Measurements from ENCODE around the gene DCST2.

Gene DCST2

GRCh38 chr1:155044365-155044764, 10.8 kb upstream of the DCST2 start:
- Histone ChIP-seq H3K27me3 (ENCODE audit: control insufficient read depth, insufficient read depth, low read length) (no peaks in the 10 kb centered on the region; the same call in 1 of the 2 replicates), H3K27ac (ENCODE audit: low read depth, low read length) (no peak overlapping the region), H3K4me1 (ENCODE audit: control insufficient read depth, insufficient read depth, low read length) (peaks cover 18% of the 10 kb centered on the region; the same call in 1 of the 2 replicates), H3K9me3 (ENCODE audit: control insufficient read depth, insufficient read depth, low read depth, low read length) (no peaks in the 10 kb centered on the region), H3K36me3 (ENCODE audit: control insufficient read depth, insufficient read depth, low read length) (no peaks in the 10 kb centered on the region), H3K4me3 (ENCODE audit: low read depth, low read length) (no peak overlapping the region), H3K9ac (ENCODE audit: low read length) (no peak overlapping the region)

DNA sequence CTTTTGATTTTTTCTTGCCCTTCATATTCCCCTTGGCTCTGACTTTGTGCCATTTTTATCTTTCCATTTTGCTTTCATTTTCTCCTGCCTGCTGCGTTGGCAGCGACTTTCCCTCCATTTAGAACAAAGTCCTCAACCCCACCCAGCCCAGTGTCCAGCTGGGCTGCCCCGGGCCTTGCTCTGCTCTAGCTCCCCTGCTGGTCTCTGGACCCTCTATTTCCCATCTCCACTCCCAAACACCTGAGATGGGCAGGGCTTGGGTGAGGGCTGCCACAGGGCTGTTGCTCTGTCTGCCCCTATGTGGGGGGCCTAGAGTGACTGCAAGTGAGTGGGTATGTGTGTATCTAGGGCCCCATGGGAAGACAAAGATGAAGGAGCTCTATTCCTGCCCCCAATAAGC, 10.2 kb upstream of the DCST2 start:
- Histone ChIP-seq H3K27me3 (ENCODE audit: control insufficient read depth, insufficient read depth, low read length) (no peaks in the 10 kb centered on the region; the same call in 1 of the 2 replicates), H3K36me3 (ENCODE audit: control insufficient read depth, insufficient read depth, low read length) (no peaks in the 10 kb centered on the region), H3K4me3 (ENCODE audit: low read depth, low read length) (no peak overlapping the region), H3K27ac (ENCODE audit: low read depth, low read length) (no peak overlapping the region), H3K9ac (ENCODE audit: low read length) (no peak overlapping the region), H3K4me1 (ENCODE audit: control insufficient read depth, insufficient read depth, low read length) (peaks cover 18% of the 10 kb centered on the region; the same call in 1 of the 2 replicates), H3K9me3 (ENCODE audit: control insufficient read depth, insufficient read depth, low read depth, low read length) (no peaks in the 10 kb centered on the region)

DNA sequence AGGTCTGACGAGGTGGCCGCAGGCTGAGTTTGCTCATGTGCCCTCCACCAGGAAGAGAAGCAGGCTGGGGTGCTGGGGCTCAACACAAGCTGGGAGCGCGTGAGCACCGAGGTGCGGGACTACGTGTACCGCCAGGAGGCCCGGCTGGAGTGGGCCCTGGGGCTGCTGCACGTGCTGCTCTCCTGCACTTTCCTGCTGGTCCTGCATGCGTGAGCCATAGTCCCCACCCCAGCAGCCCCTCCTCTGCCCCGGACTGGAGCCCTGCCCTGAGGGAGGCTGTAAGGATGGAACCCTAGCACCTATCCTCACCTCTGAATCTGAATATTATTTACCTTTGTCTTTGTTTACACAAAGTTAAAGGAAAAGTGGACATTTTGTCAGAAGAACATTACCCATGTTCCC, 9.7 kb upstream of the DCST2 start:
- Histone ChIP-seq H3K9me3 (ENCODE audit: control insufficient read depth, insufficient read depth, low read depth, low read length) (no peaks in the 10 kb centered on the region), H3K27me3 (ENCODE audit: control insufficient read depth, insufficient read depth, low read length) (no peaks in the 10 kb centered on the region; the same call in 1 of the 2 replicates), H3K36me3 (ENCODE audit: control insufficient read depth, insufficient read depth, low read length) (no peaks in the 10 kb centered on the region), H3K4me3 (ENCODE audit: low read depth, low read length) (no peak overlapping the region), H3K9ac (ENCODE audit: low read length) (no peak overlapping the region), H3K4me1 (ENCODE audit: control insufficient read depth, insufficient read depth, low read length) (peaks cover 17% of the 10 kb centered on the region; the same call in 1 of the 2 replicates), H3K27ac (ENCODE audit: low read depth, low read length) (no peak overlapping the region)

- Histone ChIP-seq H3K9me3 (ENCODE audit: control insufficient read depth, insufficient read depth, low read depth, low read length) (no peaks in the 10 kb centered on the region), H3K4me1 (ENCODE audit: control insufficient read depth, insufficient read depth, low read length) (peaks cover 16% of the 10 kb centered on the region; the same call in 1 of the 2 replicates), H3K36me3 (ENCODE audit: control insufficient read depth, insufficient read depth, low read length) (no peaks in the 10 kb centered on the region), H3K4me3 (ENCODE audit: low read depth, low read length) (no peak overlapping the region), H3K9ac (ENCODE audit: low read length) (no peak overlapping the region), H3K27ac (ENCODE audit: low read depth, low read length) (no peak overlapping the region), H3K27me3 (ENCODE audit: control insufficient read depth, insufficient read depth, low read length) (no peaks in the 10 kb centered on the region; the same call in 1 of the 2 replicates)
Measured at GRCh38 chr1:155042789-155043188, 9.2 kb upstream of the DCST2 start.

DNA sequence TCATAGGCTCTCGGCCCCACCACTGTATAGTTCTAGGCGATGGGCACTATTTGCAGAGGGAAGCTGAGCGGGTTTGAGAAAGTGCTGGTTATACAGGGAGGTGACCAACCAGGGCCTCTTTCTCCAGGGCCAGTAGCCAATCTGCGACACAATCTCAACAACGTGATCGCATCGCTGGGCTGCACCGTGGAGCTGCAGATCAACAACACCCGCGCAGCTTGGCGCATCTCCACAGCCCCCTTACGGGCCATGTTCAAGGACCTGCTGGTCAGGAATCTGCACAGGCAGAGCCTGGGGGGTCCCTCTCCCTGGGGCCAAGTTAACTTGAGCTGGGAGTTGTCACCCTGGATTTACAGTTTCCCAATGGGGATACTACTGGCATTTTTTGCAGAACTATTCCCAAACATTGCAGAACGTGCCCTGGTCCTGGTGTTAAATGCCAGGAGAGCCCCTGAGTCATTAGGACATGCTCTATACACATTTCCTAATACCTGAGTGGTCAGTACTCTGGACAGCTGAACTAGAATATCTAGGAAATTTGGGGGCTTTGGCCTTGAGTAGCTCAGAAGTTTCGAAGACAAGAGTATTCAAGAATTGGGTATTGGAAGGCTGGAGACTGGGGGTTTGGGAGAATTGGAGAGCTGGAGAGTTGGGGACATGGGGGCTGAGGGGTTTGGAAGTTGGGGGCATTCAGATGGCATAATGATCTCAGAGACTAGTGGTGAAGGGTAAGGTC, 6.9 kb upstream of the DCST2 start:
- Histone ChIP-seq H3K9me3 (ENCODE audit: control insufficient read depth, insufficient read depth, low read depth, low read length) (no peaks in the 10 kb centered on the region), H3K4me1 (ENCODE audit: control insufficient read depth, insufficient read depth, low read length) (peaks cover 9% of the 10 kb centered on the region; the same call in 1 of the 2 replicates)

DNA sequence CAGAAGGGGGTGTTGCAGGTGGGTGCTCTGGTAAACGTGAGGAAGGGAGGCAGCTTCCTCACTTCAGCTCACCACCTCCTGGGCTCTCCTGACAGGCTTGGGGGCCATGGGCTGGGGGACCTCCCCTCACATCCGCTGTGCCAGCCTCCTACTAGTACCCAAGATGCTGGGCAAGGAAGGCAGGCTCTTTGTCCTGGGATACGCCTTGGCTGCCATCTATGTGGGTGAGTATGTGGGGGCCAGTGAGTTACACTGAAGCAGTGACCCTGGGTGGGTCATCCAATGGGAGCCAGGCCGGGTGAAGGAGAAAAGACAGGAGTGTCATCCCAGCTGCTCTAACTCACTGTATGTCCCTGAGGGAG, 5.7 kb upstream of the DCST2 start:
- H3K9me3 ChIP-seq (ENCODE audit: control insufficient read depth, insufficient read depth, low read depth, low read length), result no peaks in the 10 kb centered on the region

More for the DNA sequence above, 6.9 kb upstream of the DCST2 start:
- Histone ChIP-seq H3K4me3 (ENCODE audit: low read depth, low read length) (no peak overlapping the region), H3K36me3 (ENCODE audit: control insufficient read depth, insufficient read depth, low read length) (no peaks in the 10 kb centered on the region), H3K27ac (ENCODE audit: low read depth, low read length) (no peak overlapping the region), H3K27me3 (ENCODE audit: control insufficient read depth, insufficient read depth, low read length) (no peaks in the 10 kb centered on the region; the same call in 1 of the 2 replicates), H3K9ac (ENCODE audit: low read length) (no peak overlapping the region)

GRCh38 chr1:155038602-155039307, 5.2 kb upstream of the DCST2 start:
- Histone ChIP-seq H3K27ac (ENCODE audit: low read depth, low read length) (no peak overlapping the region), H3K27me3 (ENCODE audit: control insufficient read depth, insufficient read depth, low read length) (no peaks in the 10 kb centered on the region; the same call in 1 of the 2 replicates), H3K36me3 (ENCODE audit: control insufficient read depth, insufficient read depth, low read length) (no peaks in the 10 kb centered on the region), H3K4me1 (ENCODE audit: control insufficient read depth, insufficient read depth, low read length) (peaks cover 4% of the 10 kb centered on the region; the same call in 1 of the 2 replicates), H3K9ac (ENCODE audit: low read length) (no peak overlapping the region), H3K4me3 (ENCODE audit: low read depth, low read length) (no peak overlapping the region), H3K9me3 (ENCODE audit: control insufficient read depth, insufficient read depth, low read depth, low read length) (no peaks in the 10 kb centered on the region)

More for the DNA sequence above, 5.7 kb upstream of the DCST2 start:
- Histone ChIP-seq H3K27me3 (ENCODE audit: control insufficient read depth, insufficient read depth, low read length) (no peaks in the 10 kb centered on the region; the same call in 1 of the 2 replicates), H3K27ac (ENCODE audit: low read depth, low read length) (no peak overlapping the region), H3K4me1 (ENCODE audit: control insufficient read depth, insufficient read depth, low read length) (peaks cover 4% of the 10 kb centered on the region; the same call in 1 of the 2 replicates), H3K36me3 (ENCODE audit: control insufficient read depth, insufficient read depth, low read length) (no peaks in the 10 kb centered on the region), H3K4me3 (ENCODE audit: low read depth, low read length) (no peak overlapping the region), H3K9ac (ENCODE audit: low read length) (no peak overlapping the region)

- Histone ChIP-seq H3K9ac (ENCODE audit: low read length) (no peak overlapping the region), H3K36me3 (ENCODE audit: control insufficient read depth, insufficient read depth, low read length) (no peaks in the 10 kb centered on the region), H3K4me3 (ENCODE audit: low read depth, low read length) (no peak overlapping the region), H3K9me3 (ENCODE audit: control insufficient read depth, insufficient read depth, low read depth, low read length) (no peaks in the 10 kb centered on the region), H3K27me3 (ENCODE audit: control insufficient read depth, insufficient read depth, low read length) (no peaks in the 10 kb centered on the region; the same call in 1 of the 2 replicates), H3K27ac (ENCODE audit: low read depth, low read length) (no peak overlapping the region), H3K4me1 (ENCODE audit: control insufficient read depth, insufficient read depth, low read length) (peaks cover 4% of the 10 kb centered on the region; the same call in 1 of the 2 replicates)
Measured at GRCh38 chr1:155037851-155038441, 4.4 kb upstream of the DCST2 start.

DNA sequence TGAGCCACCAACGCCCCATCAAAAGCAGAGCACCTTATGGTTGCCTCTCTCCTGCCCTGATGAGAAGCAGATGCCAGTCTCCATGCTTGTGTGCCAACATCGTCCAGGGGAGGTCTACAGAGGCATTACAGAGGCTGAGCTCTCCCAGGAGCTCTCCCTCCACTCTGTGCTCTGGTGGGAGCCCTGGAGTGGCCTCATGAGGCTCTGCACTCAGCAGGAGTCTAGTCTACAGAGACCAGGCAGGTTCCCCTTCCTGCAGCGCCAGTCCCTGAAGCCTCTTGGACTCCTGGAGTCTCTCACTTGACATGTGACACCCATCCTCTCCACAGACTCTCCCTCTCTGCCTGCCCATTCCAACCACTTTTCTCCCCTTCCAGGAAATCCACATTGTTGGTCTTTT, 3.5 kb upstream of the DCST2 start:
- Histone ChIP-seq H3K4me1 (ENCODE audit: control insufficient read depth, insufficient read depth, low read length) (peaks cover 4% of the 10 kb centered on the region; the same call in 1 of the 2 replicates), H3K27me3 (ENCODE audit: control insufficient read depth, insufficient read depth, low read length) (no peaks in the 10 kb centered on the region; the same call in 1 of the 2 replicates), H3K9ac (ENCODE audit: low read length) (no peak overlapping the region), H3K36me3 (ENCODE audit: control insufficient read depth, insufficient read depth, low read length) (no peaks in the 10 kb centered on the region), H3K27ac (ENCODE audit: low read depth, low read length) (no peak overlapping the region), H3K4me3 (ENCODE audit: low read depth, low read length) (no peak overlapping the region), H3K9me3 (ENCODE audit: control insufficient read depth, insufficient read depth, low read depth, low read length) (no peaks in the 10 kb centered on the region)

- Histone ChIP-seq H3K9ac (ENCODE audit: low read length) (no peak overlapping the region), H3K27ac (ENCODE audit: low read depth, low read length) (no peak overlapping the region), H3K4me1 (ENCODE audit: control insufficient read depth, insufficient read depth, low read length) (peaks cover 4% of the 10 kb centered on the region; the same call in 1 of the 2 replicates), H3K4me3 (ENCODE audit: low read depth, low read length) (no peak overlapping the region), H3K27me3 (ENCODE audit: control insufficient read depth, insufficient read depth, low read length) (no peaks in the 10 kb centered on the region; the same call in 1 of the 2 replicates), H3K36me3 (ENCODE audit: control insufficient read depth, insufficient read depth, low read length) (no peaks in the 10 kb centered on the region), H3K9me3 (ENCODE audit: control insufficient read depth, insufficient read depth, low read depth, low read length) (no peaks in the 10 kb centered on the region)
Measured at GRCh38 chr1:155035936-155036335, 2.4 kb upstream of the DCST2 start.
